Tibial nerve (tissue), 4 donors: Measurements from ENCODE around the gene CARMIL1.

ENCODE experiments used
- EP300 ChIP-seq, 2 donors: sonication (generic); formaldehyde crosslinking; IDR thresholded peaks; one replicate each; pipeline ENCODE4 v1.6.1; 2017; ENCODE audit warnings: antibody characterized with exemption in 2 of 2, mild to moderate bottlenecking in 1 of 2
- TF ChIP-seq, protein P1 (sequence below), 5 experiments: fragments of 200-600 bp in 3 of 5; fragments of 450-650 bp in 2 of 5; sonication (generic) in 3 of 5; IDR thresholded peaks; one replicate each; pipeline ENCODE4 v1.5.1; 2016 to 2019; ENCODE audit warnings: antibody characterized with exemption in 5 of 5, mild to moderate bottlenecking in 3 of 5, moderate library complexity in 2 of 5

DNA sequence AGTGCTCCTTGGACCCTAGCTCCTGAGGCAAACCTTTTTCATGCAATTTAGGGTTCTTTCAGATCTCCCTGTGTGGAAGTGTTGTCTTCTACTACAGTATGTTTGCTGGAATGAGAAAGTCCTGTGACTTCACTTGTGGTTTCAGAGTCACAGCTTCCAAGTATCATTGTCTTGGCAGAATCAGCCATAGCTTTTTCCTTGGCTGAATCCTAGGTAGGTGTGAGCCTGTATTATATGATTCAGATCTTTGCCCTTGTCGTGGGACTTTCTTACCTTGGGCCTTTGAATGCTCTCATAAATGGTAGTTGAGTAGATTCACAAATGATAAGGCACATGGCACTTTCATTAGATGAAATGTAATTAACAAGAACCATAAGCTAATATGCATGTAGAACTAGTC is 16.5 kb downstream of the CARMIL1 start:
- peak in 1 of 2 donors; percentile 11 for TF ChIP-seq EP300 (IDR thresholded peaks at IDR 0.05)
- TF ChIP-seq, protein P1, sequence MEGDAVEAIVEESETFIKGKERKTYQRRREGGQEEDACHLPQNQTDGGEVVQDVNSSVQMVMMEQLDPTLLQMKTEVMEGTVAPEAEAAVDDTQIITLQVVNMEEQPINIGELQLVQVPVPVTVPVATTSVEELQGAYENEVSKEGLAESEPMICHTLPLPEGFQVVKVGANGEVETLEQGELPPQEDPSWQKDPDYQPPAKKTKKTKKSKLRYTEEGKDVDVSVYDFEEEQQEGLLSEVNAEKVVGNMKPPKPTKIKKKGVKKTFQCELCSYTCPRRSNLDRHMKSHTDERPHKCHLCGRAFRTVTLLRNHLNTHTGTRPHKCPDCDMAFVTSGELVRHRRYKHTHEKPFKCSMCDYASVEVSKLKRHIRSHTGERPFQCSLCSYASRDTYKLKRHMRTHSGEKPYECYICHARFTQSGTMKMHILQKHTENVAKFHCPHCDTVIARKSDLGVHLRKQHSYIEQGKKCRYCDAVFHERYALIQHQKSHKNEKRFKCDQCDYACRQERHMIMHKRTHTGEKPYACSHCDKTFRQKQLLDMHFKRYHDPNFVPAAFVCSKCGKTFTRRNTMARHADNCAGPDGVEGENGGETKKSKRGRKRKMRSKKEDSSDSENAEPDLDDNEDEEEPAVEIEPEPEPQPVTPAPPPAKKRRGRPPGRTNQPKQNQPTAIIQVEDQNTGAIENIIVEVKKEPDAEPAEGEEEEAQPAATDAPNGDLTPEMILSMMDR (IDR thresholded peaks at IDR 0.05) = no peak
